IPS DF 6.9 (cell line): ENCODE measurements around the gene PPP2R3A.
"Not testable (repeated sequence)": the region's sequence is repeated elsewhere in the genome, so short reads cannot be mapped to it uniquely, and the experiment has no call there.

Experiments used
- DNase-seq: peaks from one replicate; pipeline ENCODE4 v3.0.0-alpha.2; 2013; ENCODE audit warnings: low read depth, low spot score
- H3K27ac ChIP-seq: one replicate; pipeline ENCODE4 v1.5.1; 2013; ENCODE audit warnings: low read length, control low read depth
- H3K27me3 ChIP-seq: 2 replicates; pipeline ENCODE4 v1.6.1; 2013; ENCODE audit warnings: mild to moderate bottlenecking, low read length; ENCODE audit not compliant: control insufficient read depth, insufficient read depth
- H3K36me3 ChIP-seq: 2 replicates; pipeline ENCODE4 v1.6.1; 2013; ENCODE audit warnings: low read length; ENCODE audit not compliant: control insufficient read depth, insufficient read depth
- H3K4me1 ChIP-seq: 2 replicates; pipeline ENCODE4 v1.6.1; 2013; ENCODE audit warnings: low read length; ENCODE audit not compliant: control insufficient read depth, insufficient read depth
- H3K4me3 ChIP-seq: 2 replicates; pipeline ENCODE4 v1.5.1; 2013; ENCODE audit warnings: mild to moderate bottlenecking, low read length
- H3K9me3 ChIP-seq: 2 replicates; pipeline ENCODE4 v1.6.1; 2013; ENCODE audit warnings: low read length, inconsistent platforms; ENCODE audit not compliant: control insufficient read depth, insufficient read depth
- WGBS: extraction: QIAGEN DNeasy Blood & Tissue Kit; methylation state at CpG from one replicate; pipeline ENCODE4 v1.1.7; 2013; ENCODE audit warnings: mixed read lengths, missing lambda C conversion rate; ENCODE audit not compliant: insufficient read length, insufficient coverage; 5-methylcytosine and 5-hydroxymethylcytosine counted together

The PPP2R3A gene

GRCh38 chr3:136171097-136171542 is 205.6 kb downstream of the PPP2R3A start:
- Histone ChIP-seq H3K27me3 (no peaks in the 10 kb centered on the region), H3K4me1 (no peaks in the 10 kb centered on the region), H3K4me3 (no peak overlapping the region), H3K36me3 (no peaks in the 10 kb centered on the region), H3K9me3 (no peaks in the 10 kb centered on the region), H3K27ac (no peak overlapping the region)
- WGBS, result no CpG with 5 or more reads among the region's 1 CpG
- DNase-seq, result no peak

DNA sequence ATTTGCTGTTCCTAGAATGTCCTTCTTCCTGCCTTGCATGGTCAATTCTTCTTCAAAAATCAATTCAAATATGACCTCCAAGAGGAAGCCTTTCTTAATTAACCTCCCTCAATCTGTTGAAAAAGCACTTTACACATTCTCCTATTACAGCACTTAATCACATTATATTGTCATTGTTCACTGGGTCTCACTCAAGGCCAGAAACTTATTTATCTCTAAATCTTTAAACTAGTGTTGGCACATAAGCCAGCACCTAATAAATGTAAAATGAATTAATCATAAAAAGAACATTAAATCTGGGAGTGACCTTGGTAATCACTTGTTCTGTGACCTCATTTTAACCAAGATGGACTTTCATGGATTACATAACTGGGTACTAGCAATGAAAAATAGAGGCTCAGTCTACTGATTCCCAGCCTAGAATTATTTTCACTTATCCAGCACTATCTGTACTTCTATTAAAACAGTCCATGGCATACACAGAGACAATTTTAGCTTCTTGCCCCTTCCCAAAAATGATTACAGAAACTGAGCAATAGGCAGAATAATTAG is 208.5 kb downstream of the PPP2R3A start:
- H3K4me1 ChIP-seq, result no peaks in the 10 kb centered on the region
- H3K4me3 ChIP-seq, result no peak overlapping the region
- H3K9me3 ChIP-seq, result no peaks in the 10 kb centered on the region
- H3K27ac ChIP-seq, result no peak overlapping the region
- H3K27me3 ChIP-seq, result no peaks in the 10 kb centered on the region
- no peaks in the 10 kb centered on the region for H3K36me3 ChIP-seq
- DNase-seq, result no peak

- H3K27ac ChIP-seq, result no peak overlapping the region
- no peaks in the 10 kb centered on the region for H3K27me3 ChIP-seq
- H3K36me3 ChIP-seq, result no peaks in the 10 kb centered on the region
- no peak overlapping the region for H3K4me3 ChIP-seq
- WGBS, result no CpG with 5 or more reads among the region's 4 CpGs
- no peaks in the 10 kb centered on the region for H3K4me1 ChIP-seq
- no peaks in the 10 kb centered on the region for H3K9me3 ChIP-seq
- DNase-seq, result no peak
These were observed 212.3 kb downstream of the PPP2R3A start for GRCh38 chr3:136177876-136178275.

DNA sequence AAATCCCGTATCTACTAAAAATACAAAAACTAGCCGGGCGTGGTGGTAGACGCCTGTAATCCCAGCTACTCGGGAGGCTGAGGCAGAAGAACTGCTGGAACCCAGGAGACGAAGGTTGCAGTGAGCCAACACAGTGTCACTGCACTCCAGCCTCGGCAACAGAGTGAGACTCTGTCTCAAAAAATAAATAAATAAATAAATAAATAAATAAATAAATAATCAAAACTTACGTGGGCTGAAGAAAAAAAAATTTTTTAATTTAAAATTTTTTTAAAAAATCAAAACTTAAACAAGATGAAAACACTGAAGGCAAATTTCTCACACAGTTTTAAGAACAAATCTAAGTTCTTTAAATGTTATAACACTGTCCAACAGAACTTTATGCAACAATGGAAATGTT is 216.2 kb downstream of the PPP2R3A start:
- Histone ChIP-seq H3K27me3 (no peaks in the 10 kb centered on the region), H3K9me3 (no peaks in the 10 kb centered on the region), H3K36me3 (no peaks in the 10 kb centered on the region), H3K4me3 (no peak overlapping the region), H3K4me1 (no peaks in the 10 kb centered on the region), H3K27ac (no peak overlapping the region)
- DNase-seq, result no peak
- WGBS, result no CpG with 5 or more reads among the region's 8 CpGs

DNA sequence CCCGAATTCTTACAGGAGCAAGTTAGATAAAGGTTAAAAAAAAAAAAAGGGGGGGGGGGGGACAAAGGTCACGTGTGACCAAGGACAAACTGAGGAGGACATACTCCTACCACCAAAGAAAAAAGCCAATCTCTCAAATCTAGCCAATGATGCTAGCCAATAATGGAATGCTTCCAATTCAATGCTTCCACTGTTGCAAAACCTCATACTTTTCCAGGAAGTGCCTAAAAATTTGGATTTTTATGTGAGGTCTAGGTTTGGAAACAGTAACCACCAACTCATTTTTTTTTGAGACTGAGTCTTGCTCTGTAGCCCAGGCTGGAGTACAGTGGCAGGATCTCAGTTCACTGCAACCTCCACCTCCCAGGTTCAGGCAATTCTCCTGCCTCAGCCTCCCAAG is 219.2 kb downstream of the PPP2R3A start:
- no CpG with 5 or more reads among the region's 2 CpGs for WGBS
- no peaks in the 10 kb centered on the region for H3K9me3 ChIP-seq
- H3K4me1 ChIP-seq, result no peaks in the 10 kb centered on the region
- H3K36me3 ChIP-seq, result no peaks in the 10 kb centered on the region
- H3K27ac ChIP-seq, result no peak overlapping the region
- H3K27me3 ChIP-seq, result no peaks in the 10 kb centered on the region
- H3K4me3 ChIP-seq, result no peak overlapping the region
- DNase-seq, result no peak

GRCh38 chr3:136186344-136186743 is 220.8 kb downstream of the PPP2R3A start:
- Histone ChIP-seq H3K36me3 (no peaks in the 10 kb centered on the region), H3K9me3 (no peaks in the 10 kb centered on the region), H3K4me1 (no peaks in the 10 kb centered on the region), H3K27me3 (no peaks in the 10 kb centered on the region), H3K4me3 (no peak overlapping the region), H3K27ac (no peak overlapping the region)
- DNase-seq, result no peak
- WGBS, result no CpG with 5 or more reads among the region's 3 CpGs

DNA sequence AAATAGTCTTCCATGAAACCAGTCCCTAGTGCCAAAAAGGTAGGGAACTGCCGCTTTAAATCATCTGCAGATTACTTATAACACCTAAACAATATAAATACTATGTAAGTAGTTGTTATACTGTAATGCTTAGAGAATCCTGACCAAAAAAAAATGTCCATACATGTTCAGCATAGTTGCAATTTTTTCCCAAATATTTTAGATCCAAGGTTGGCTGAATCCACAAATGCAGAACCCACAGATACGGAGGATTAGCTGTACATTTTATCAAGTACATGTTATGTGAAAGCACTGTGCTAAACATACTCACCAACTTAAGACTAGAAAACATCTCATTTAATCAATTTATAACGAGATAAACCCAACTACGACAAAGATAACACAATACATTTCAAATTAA is 221.3 kb downstream of the PPP2R3A start:
- H3K4me3 ChIP-seq, result no peak overlapping the region
- H3K9me3 ChIP-seq, result no peaks in the 10 kb centered on the region
- no peak overlapping the region for H3K27ac ChIP-seq
- no peaks in the 10 kb centered on the region for H3K36me3 ChIP-seq
- no peak for DNase-seq
- WGBS, result 100% methylated on average over 2 of the region's 4 CpGs
- no peaks in the 10 kb centered on the region for H3K27me3 ChIP-seq
- H3K4me1 ChIP-seq, result no peaks in the 10 kb centered on the region

DNA sequence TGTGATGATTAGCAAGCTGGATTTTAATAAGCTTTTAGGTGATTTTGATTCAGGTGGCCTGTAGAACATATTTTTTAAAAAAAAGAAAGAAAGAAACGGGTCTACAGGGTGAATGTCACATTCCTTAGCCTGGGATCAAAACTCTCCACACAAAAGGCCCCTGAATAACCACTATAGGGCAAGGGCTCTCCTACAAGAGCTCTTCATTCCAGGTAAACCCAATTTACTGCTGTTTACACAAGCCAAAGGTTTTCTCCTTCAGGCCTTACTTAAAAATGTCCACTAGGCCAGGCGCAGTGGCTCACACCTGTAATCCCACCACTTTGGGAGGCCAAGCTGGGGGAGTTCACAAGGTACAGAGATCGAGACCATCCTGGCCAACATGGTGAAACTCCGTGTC is 222.3 kb downstream of the PPP2R3A start:
- no peak overlapping the region for H3K4me3 ChIP-seq
- no peaks in the 10 kb centered on the region for H3K4me1 ChIP-seq
- no peak for DNase-seq
- H3K27ac ChIP-seq, result no peak overlapping the region
- H3K27me3 ChIP-seq, result no peaks in the 10 kb centered on the region
- WGBS, result no CpG with 5 or more reads among the region's 4 CpGs
- H3K36me3 ChIP-seq, result no peaks in the 10 kb centered on the region
- no peaks in the 10 kb centered on the region for H3K9me3 ChIP-seq

DNA sequence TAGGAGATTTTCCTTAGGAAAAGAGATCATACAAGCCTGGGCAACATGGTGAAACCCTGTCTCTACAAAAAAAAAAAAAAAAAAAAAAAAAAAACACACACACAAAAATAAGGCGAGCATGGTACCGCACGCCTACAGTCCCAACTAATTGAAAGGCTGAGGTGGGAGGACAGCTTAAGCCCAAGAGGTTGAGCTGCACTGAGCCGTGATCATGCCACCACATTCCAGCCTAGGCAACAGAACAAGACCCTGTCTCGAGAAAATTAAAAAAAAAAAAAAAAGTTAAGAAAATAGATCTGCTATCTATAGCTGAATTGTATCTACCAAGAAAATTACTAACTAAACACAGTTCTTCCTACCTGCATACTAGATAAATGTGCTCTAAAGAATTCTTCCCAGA is 223.5 kb downstream of the PPP2R3A start:
- H3K4me1 ChIP-seq, result no peaks in the 10 kb centered on the region

GRCh38 chr3:136189859-136190617 is 224.5 kb downstream of the PPP2R3A start:
- no peak overlapping the region for H3K27ac ChIP-seq
- H3K4me3 ChIP-seq, result no peak overlapping the region
- H3K27me3 ChIP-seq, result no peaks in the 10 kb centered on the region
- whole genome bisulfite sequencing, result no CpG with 5 or more reads among the region's 11 CpGs
- no peak for DNase-seq
- no peaks in the 10 kb centered on the region for H3K36me3 ChIP-seq
- no peaks in the 10 kb centered on the region for H3K9me3 ChIP-seq
- no peaks in the 10 kb centered on the region for H3K4me1 ChIP-seq

More for the DNA sequence above, 223.5 kb downstream of the PPP2R3A start:
- no peaks in the 10 kb centered on the region for H3K27me3 ChIP-seq
- no CpG with 5 or more reads among the region's 5 CpGs for WGBS
- no peaks in the 10 kb centered on the region for H3K36me3 ChIP-seq
- no peak for DNase-seq
- H3K27ac ChIP-seq, result no peak overlapping the region
- no peaks in the 10 kb centered on the region for H3K9me3 ChIP-seq
- no peak overlapping the region for H3K4me3 ChIP-seq

- not testable (repeated sequence) for H3K27ac ChIP-seq, H3K9me3 ChIP-seq, H3K4me1 ChIP-seq, H3K4me3 ChIP-seq, H3K36me3 ChIP-seq, H3K27me3 ChIP-seq, DNase-seq
- WGBS, result no CpG with 5 or more reads among the region's 6 CpGs
These were observed 226.7 kb downstream of the PPP2R3A start for GRCh38 chr3:136192195-136192594.
